Measurements from ENCODE around the gene CCDC102B.

Gene CCDC102B

GRCh38 chr18:68979737-68980136 lies 181.9 kb downstream of the CCDC102B start:
- Histone ChIP-seq H3K4me3 (ENCODE audit: severe bottlenecking) (no peak overlapping the region), H3K27me3 (ENCODE audit: insufficient read depth, poor library complexity, severe bottlenecking) (no peaks in the 10 kb centered on the region), H3K36me3 (ENCODE audit: low read depth) (no peaks in the 10 kb centered on the region), H3K4me1 (ENCODE audit: insufficient read depth, poor library complexity, severe bottlenecking) (no peaks in the 10 kb centered on the region), H3K9me3 (ENCODE audit: severe bottlenecking) (no peaks in the 10 kb centered on the region), H3K27ac (ENCODE audit: poor library complexity, severe bottlenecking) (no peak overlapping the region)
- TF ChIP-seq, protein P1, sequence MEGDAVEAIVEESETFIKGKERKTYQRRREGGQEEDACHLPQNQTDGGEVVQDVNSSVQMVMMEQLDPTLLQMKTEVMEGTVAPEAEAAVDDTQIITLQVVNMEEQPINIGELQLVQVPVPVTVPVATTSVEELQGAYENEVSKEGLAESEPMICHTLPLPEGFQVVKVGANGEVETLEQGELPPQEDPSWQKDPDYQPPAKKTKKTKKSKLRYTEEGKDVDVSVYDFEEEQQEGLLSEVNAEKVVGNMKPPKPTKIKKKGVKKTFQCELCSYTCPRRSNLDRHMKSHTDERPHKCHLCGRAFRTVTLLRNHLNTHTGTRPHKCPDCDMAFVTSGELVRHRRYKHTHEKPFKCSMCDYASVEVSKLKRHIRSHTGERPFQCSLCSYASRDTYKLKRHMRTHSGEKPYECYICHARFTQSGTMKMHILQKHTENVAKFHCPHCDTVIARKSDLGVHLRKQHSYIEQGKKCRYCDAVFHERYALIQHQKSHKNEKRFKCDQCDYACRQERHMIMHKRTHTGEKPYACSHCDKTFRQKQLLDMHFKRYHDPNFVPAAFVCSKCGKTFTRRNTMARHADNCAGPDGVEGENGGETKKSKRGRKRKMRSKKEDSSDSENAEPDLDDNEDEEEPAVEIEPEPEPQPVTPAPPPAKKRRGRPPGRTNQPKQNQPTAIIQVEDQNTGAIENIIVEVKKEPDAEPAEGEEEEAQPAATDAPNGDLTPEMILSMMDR (IDR thresholded peaks at IDR 0.05; ENCODE audit: poor library complexity, severe bottlenecking): no peak
- DNase-seq (ENCODE audit: low spot score) (no peak), ATAC-seq (ENCODE audit: low read depth) (no peak)

- H3K4me3 ChIP-seq (ENCODE audit: severe bottlenecking): no peak overlapping the region
- no peaks in the 10 kb centered on the region for H3K9me3 ChIP-seq (ENCODE audit: severe bottlenecking)
- H3K27ac ChIP-seq (ENCODE audit: poor library complexity, severe bottlenecking): no peak overlapping the region
- H3K4me1 ChIP-seq (ENCODE audit: insufficient read depth, poor library complexity, severe bottlenecking): no peaks in the 10 kb centered on the region
- H3K27me3 ChIP-seq (ENCODE audit: insufficient read depth, poor library complexity, severe bottlenecking): no peaks in the 10 kb centered on the region
- DNase-seq (ENCODE audit: low spot score) (no peak), ATAC-seq (ENCODE audit: low read depth) (no peak)
- TF ChIP-seq, protein P1 (IDR thresholded peaks at IDR 0.05; ENCODE audit: poor library complexity, severe bottlenecking): no peak
- no peaks in the 10 kb centered on the region for H3K36me3 ChIP-seq (ENCODE audit: low read depth)
These were observed 185.2 kb downstream of the CCDC102B start for GRCh38 chr18:68983126-68983525.

- H3K4me3 ChIP-seq (ENCODE audit: severe bottlenecking): no peak overlapping the region
- H3K36me3 ChIP-seq (ENCODE audit: low read depth): no peaks in the 10 kb centered on the region
- no peak for DNase-seq (ENCODE audit: low spot score)
- no peak overlapping the region for H3K27ac ChIP-seq (ENCODE audit: poor library complexity, severe bottlenecking)
- TF ChIP-seq, protein P1 (IDR thresholded peaks at IDR 0.05; ENCODE audit: poor library complexity, severe bottlenecking): no peak
- no peaks in the 10 kb centered on the region for H3K9me3 ChIP-seq (ENCODE audit: severe bottlenecking)
- no peaks in the 10 kb centered on the region for H3K27me3 ChIP-seq (ENCODE audit: insufficient read depth, poor library complexity, severe bottlenecking)
- ATAC-seq (ENCODE audit: low read depth): no peak
- no peaks in the 10 kb centered on the region for H3K4me1 ChIP-seq (ENCODE audit: insufficient read depth, poor library complexity, severe bottlenecking)
These were observed 186.5 kb downstream of the CCDC102B start for GRCh38 chr18:68984342-68984741.

- H3K4me1 ChIP-seq (ENCODE audit: insufficient read depth, poor library complexity, severe bottlenecking): no peaks in the 10 kb centered on the region
- H3K27ac ChIP-seq (ENCODE audit: poor library complexity, severe bottlenecking): no peak overlapping the region
- H3K27me3 ChIP-seq (ENCODE audit: insufficient read depth, poor library complexity, severe bottlenecking): no peaks in the 10 kb centered on the region
- ATAC-seq (ENCODE audit: low read depth): no peak; the same call in 2 of the 3 replicates
- no peaks in the 10 kb centered on the region for H3K9me3 ChIP-seq (ENCODE audit: severe bottlenecking)
- DNase-seq (ENCODE audit: low spot score): no peak
- TF ChIP-seq, protein P1 (IDR thresholded peaks at IDR 0.05; ENCODE audit: poor library complexity, severe bottlenecking): no peak
- H3K4me3 ChIP-seq (ENCODE audit: severe bottlenecking): no peak overlapping the region
- H3K36me3 ChIP-seq (ENCODE audit: low read depth): no peaks in the 10 kb centered on the region
These were observed 187.4 kb downstream of the CCDC102B start for GRCh38 chr18:68985172-68985820.

- Histone ChIP-seq H3K27ac (ENCODE audit: poor library complexity, severe bottlenecking) (no peak overlapping the region), H3K9me3 (ENCODE audit: severe bottlenecking) (no peaks in the 10 kb centered on the region), H3K4me3 (ENCODE audit: severe bottlenecking) (no peak overlapping the region), H3K36me3 (ENCODE audit: low read depth) (no peaks in the 10 kb centered on the region), H3K4me1 (ENCODE audit: insufficient read depth, poor library complexity, severe bottlenecking) (no peaks in the 10 kb centered on the region), H3K27me3 (ENCODE audit: insufficient read depth, poor library complexity, severe bottlenecking) (no peaks in the 10 kb centered on the region)
- ATAC-seq (ENCODE audit: low read depth) (no peak), DNase-seq (ENCODE audit: low spot score) (no peak)
- TF ChIP-seq, protein P1 (IDR thresholded peaks at IDR 0.05; ENCODE audit: poor library complexity, severe bottlenecking): no peak
These were observed 193.4 kb downstream of the CCDC102B start for GRCh38 chr18:68991286-68991685.

All from RWPE2 (cell line).